Measurements from ENCODE around the gene NGDN.

DNA sequence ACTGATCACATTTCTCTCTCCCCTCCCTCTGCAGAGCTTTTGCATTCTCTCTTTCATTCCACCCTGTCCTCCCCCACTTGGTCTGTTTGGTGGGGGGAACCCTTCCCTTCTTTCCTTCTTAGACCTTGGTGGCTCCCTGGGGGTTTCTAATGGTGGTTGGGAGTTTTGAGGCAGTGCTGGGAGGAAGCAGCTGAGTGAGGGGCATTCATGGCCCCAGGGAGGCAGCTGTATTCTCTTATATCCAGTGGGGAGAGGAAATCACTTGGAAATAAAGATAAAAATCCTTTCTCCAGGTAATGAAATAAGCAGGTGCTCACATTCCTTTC, 13.3 kb downstream of the NGDN start:
- TF ChIP-seq, protein P1, sequence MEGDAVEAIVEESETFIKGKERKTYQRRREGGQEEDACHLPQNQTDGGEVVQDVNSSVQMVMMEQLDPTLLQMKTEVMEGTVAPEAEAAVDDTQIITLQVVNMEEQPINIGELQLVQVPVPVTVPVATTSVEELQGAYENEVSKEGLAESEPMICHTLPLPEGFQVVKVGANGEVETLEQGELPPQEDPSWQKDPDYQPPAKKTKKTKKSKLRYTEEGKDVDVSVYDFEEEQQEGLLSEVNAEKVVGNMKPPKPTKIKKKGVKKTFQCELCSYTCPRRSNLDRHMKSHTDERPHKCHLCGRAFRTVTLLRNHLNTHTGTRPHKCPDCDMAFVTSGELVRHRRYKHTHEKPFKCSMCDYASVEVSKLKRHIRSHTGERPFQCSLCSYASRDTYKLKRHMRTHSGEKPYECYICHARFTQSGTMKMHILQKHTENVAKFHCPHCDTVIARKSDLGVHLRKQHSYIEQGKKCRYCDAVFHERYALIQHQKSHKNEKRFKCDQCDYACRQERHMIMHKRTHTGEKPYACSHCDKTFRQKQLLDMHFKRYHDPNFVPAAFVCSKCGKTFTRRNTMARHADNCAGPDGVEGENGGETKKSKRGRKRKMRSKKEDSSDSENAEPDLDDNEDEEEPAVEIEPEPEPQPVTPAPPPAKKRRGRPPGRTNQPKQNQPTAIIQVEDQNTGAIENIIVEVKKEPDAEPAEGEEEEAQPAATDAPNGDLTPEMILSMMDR (IDR thresholded peaks at IDR 0.05), result no peak
- no peak for TF ChIP-seq POLR2A (IDR thresholded peaks at IDR 0.05)
